Testis (tissue), 2 donors: ENCODE data around the gene RHEB.

Source experiments
- CTCF ChIP-seq, 3 experiments: fragments of 450-650 bp in 2 of 3; fragments of 200-600 bp in 1 of 3; sonication (generic) in 1 of 3; IDR thresholded peaks; one replicate each; pipeline ENCODE4 v1.5.1; 2016 to 2019; ENCODE audit warnings: antibody characterized with exemption in 3 of 3, mild to moderate bottlenecking in 2 of 3, moderate library complexity in 1 of 3
- POLR2A ChIP-seq: fragments of 450-650 bp; IDR thresholded peaks from one replicate; pipeline ENCODE4 v1.6.1; 2017; ENCODE audit warnings: antibody characterized with exemption, mild to moderate bottlenecking, moderate library complexity

DNA sequence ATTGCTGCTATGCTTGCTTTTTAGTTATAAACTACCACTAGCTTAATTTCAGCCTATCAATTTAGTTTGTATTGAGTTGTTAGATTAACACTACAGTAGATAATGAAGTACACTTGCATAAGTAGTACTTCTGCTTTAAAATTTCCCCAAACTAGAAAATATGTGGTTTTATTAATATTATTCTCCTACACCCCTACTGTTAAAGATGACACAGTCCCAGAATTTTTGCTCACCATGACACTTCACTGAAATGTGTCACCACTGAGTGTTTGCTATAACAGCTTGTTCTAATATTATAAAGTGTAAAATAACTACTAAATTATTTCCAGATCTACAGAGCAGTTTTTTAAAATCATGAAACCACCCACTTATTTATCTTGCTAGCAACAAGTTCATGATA lies 31.6 kb downstream of the RHEB start:
- TF ChIP-seq CTCF (IDR thresholded peaks at IDR 0.05) (no peak), POLR2A (no peak)
